Endodermal cell (in vitro differentiated cells): ENCODE data around the gene RIOK3. TPM values are rescaled to one million over a fixed set of nuclear protein-coding genes. Genes with fewer than 3 reads are reported as not detected.
A peak's percentile ranks its signal among the peaks of the same experiment; 100 is the strongest.

Experiments used
- DNase-seq: peaks from one replicate; pipeline ENCODE4 v3.0.0-alpha.2; 2017
- H3K27ac ChIP-seq: 2 replicates; pipeline ENCODE4 v1.5.1; 2013; ENCODE audit warnings: mild to moderate bottlenecking, low read depth, low read length, moderate library complexity
- H3K27me3 ChIP-seq: 2 replicates; pipeline ENCODE4 v1.6.1; 2013; ENCODE audit warnings: mild to moderate bottlenecking, low read length, moderate library complexity; ENCODE audit not compliant: insufficient read depth, control insufficient read depth, poor library complexity, severe bottlenecking
- H3K36me3 ChIP-seq: 2 replicates; pipeline ENCODE4 v1.7.0; 2013; ENCODE audit warnings: mild to moderate bottlenecking, low read length, moderate library complexity; ENCODE audit not compliant: control insufficient read depth, insufficient read depth
- H3K4me1 ChIP-seq: one replicate; pipeline ENCODE4 v1.7.0; 2013; ENCODE audit warnings: low read length; ENCODE audit not compliant: control insufficient read depth, insufficient read depth
- H3K4me3 ChIP-seq: 2 replicates; pipeline ENCODE4 v1.5.1; 2013; ENCODE audit warnings: mild to moderate bottlenecking, low read length, moderate library complexity
- H3K9ac ChIP-seq: 2 replicates; pipeline ENCODE4 v1.6.1; 2013; ENCODE audit warnings: mild to moderate bottlenecking, low read length, moderate library complexity; ENCODE audit not compliant: poor library complexity, severe bottlenecking; ENCODE audit errors: extremely low read depth
- H3K9me3 ChIP-seq: 2 replicates; pipeline ENCODE4 v1.6.1; 2013; ENCODE audit warnings: mild to moderate bottlenecking, low read length, moderate library complexity; ENCODE audit not compliant: control insufficient read depth
- H3K27ac Mint-ChIP-seq: 2 replicates; pipeline ENCODE4 v1.8.0; 2020; ENCODE audit warnings: mixed read lengths
- H3K27me3 Mint-ChIP-seq: 2 replicates; pipeline ENCODE4 v1.8.0; 2021; ENCODE audit warnings: mild to moderate bottlenecking, mixed read lengths; ENCODE audit not compliant: insufficient read depth
- H3K36me3 Mint-ChIP-seq: 2 replicates; pipeline ENCODE4 v1.8.0; 2020; ENCODE audit warnings: low read depth, mixed read lengths
- H3K4me1 Mint-ChIP-seq: 2 replicates; pipeline ENCODE4 v1.8.0; 2020; ENCODE audit warnings: mixed read lengths
- H3K4me3 Mint-ChIP-seq: 2 replicates; pipeline ENCODE4 v1.8.0; 2020; ENCODE audit warnings: mild to moderate bottlenecking, moderate library complexity, mixed read lengths
- H3K9me3 Mint-ChIP-seq: 2 replicates; pipeline ENCODE4 v1.8.0; 2020; ENCODE audit warnings: mild to moderate bottlenecking, mixed read lengths
- CTCF ChIP-seq: fragments of 200-600 bp; sonication (generic); conservative IDR thresholded peaks from 2 replicates; pipeline ENCODE4 v1.5.0; 2021; ENCODE audit warnings: antibody characterized with exemption, mild to moderate bottlenecking
- WGBS, 2 experiments: methylation state at CpG; one replicate each; pipeline versions ENCODE4 v1.1.5 to v1.1.7; 2013; ENCODE audit warnings: missing lambda C conversion rate in 2 of 2, mixed read lengths in 1 of 2; ENCODE audit not compliant: insufficient coverage in 1 of 2, insufficient read length in 1 of 2; 5-methylcytosine and 5-hydroxymethylcytosine counted together
- total RNA-seq, 2 donors: library from RNA; stranded (reverse); fragmentation: NEBNext Ultra II Directional in 1 of 2; extraction: Animal tissue kit (Norgen Biotek cat#: 25700) in 1 of 2; gene quantifications; 2 replicates in 1 of 2; 3 replicates in 1 of 2; pipeline ENCODE4 v1.2.1, GENCODE V29; 2021

Gene RIOK3
- total RNA-seq, 2 donors from 2014 or later, result 31.2 to 45.0 TPM

- no peaks in the 10 kb centered on the region for H3K27me3 Mint-ChIP-seq
- 91 to 92% methylated on average over 4 to 6 of the region's 7 CpGs for WGBS, 2 experiments
- peaks cover 73% of the 10 kb centered on the region for H3K36me3 Mint-ChIP-seq
These were observed 68.2 kb downstream of the RIOK3 start for GRCh38 chr18:23521271-23521670.

GRCh38 chr18:23521907-23522306 lies 68.8 kb downstream of the RIOK3 start:
- peaks cover 78% of the 10 kb centered on the region for H3K36me3 Mint-ChIP-seq
- no peaks in the 10 kb centered on the region for H3K4me1 Mint-ChIP-seq
- no peak for TF ChIP-seq CTCF
- H3K9ac ChIP-seq, result no peak overlapping the region
- H3K4me3 ChIP-seq, result no peak overlapping the region
- no peaks in the 10 kb centered on the region for H3K9me3 Mint-ChIP-seq
- no peak overlapping the region for H3K27ac ChIP-seq
- no peaks in the 10 kb centered on the region for H3K27me3 ChIP-seq
- H3K27ac Mint-ChIP-seq, result peak overlapping the region; percentile 14
- no peaks in the 10 kb centered on the region for H3K27me3 Mint-ChIP-seq
- H3K9me3 ChIP-seq, result no peaks in the 10 kb centered on the region
- peaks cover 77% of the 10 kb centered on the region for H3K36me3 ChIP-seq
- DNase-seq, result no peak
- H3K4me1 ChIP-seq, result no peaks in the 10 kb centered on the region
- 93 to 98% methylated on average over 7 of the region's 7 CpGs for WGBS, 2 experiments
- no peak overlapping the region for H3K4me3 Mint-ChIP-seq

More at GRCh38 chr18:23521271-23521670, 68.2 kb downstream of the RIOK3 start:
- H3K9me3 ChIP-seq, result no peaks in the 10 kb centered on the region
- H3K36me3 ChIP-seq, result peaks cover 76% of the 10 kb centered on the region
- no peak overlapping the region for H3K27ac ChIP-seq
- no peak for TF ChIP-seq CTCF
- H3K27me3 ChIP-seq, result no peaks in the 10 kb centered on the region
- H3K9me3 Mint-ChIP-seq, result no peaks in the 10 kb centered on the region
- DNase-seq, result no peak
- H3K9ac ChIP-seq, result no peak overlapping the region
- no peak overlapping the region for H3K4me3 Mint-ChIP-seq
- H3K4me3 ChIP-seq, result no peak overlapping the region
- H3K4me1 ChIP-seq, result no peaks in the 10 kb centered on the region
- H3K27ac Mint-ChIP-seq, result no peak overlapping the region
- H3K4me1 Mint-ChIP-seq, result no peaks in the 10 kb centered on the region

- Mint-ChIP-seq H3K4me1 (no peaks in the 10 kb centered on the region), H3K9me3 (no peaks in the 10 kb centered on the region), H3K27ac (no peak overlapping the region), H3K4me3 (no peak overlapping the region), H3K36me3 (peaks cover 75% of the 10 kb centered on the region), H3K27me3 (no peaks in the 10 kb centered on the region)
- no peak for DNase-seq
- Histone ChIP-seq H3K4me3 (no peak overlapping the region), H3K4me1 (no peaks in the 10 kb centered on the region), H3K27ac (no peak overlapping the region), H3K9ac (no peak overlapping the region), H3K27me3 (no peaks in the 10 kb centered on the region), H3K9me3 (no peaks in the 10 kb centered on the region), H3K36me3 (peaks cover 77% of the 10 kb centered on the region)
- 94 to 95% methylated on average over 11 to 12 of the region's 12 CpGs for WGBS, 2 experiments
- no peak for TF ChIP-seq CTCF
These were observed 70.5 kb downstream of the RIOK3 start for GRCh38 chr18:23523429-23524212.
